ENCODE results near the gene PITPNM3. TPM values are rescaled to one million over a fixed set of nuclear protein-coding genes. Genes with fewer than 3 reads are reported as not detected.

The PITPNM3 gene
- total and polyA plus RNA-seq, 2 donors (not counting 1 experiment from before 2014, with no cell fraction given), result 0.99 to 1.1 TPM

- no peak overlapping the region for H2AFZ ChIP-seq (ENCODE audit: low read length)
These were observed 68.3 kb downstream of the PITPNM3 start for GRCh38 chr17:6488008-6488539.

GRCh38 chr17:6487251-6488007 lies 68.9 kb downstream of the PITPNM3 start:
- TF ChIP-seq CTCF (conservative IDR thresholded peaks at IDR 0.05 in 1 of 2, IDR thresholded peaks at IDR 0.05 in 1 of 2; ENCODE audit: low read depth in 1 of 2, low read length in 2 of 2) (no peak), EZH2 (IDR thresholded peaks at IDR 0.05; ENCODE audit: low read length, missing control alignments) (no peak)
- no peak for DNase-seq (ENCODE audit: low read depth in 2 of 2)

More at GRCh38 chr17:6488008-6488539, 68.3 kb downstream of the PITPNM3 start:
- Histone ChIP-seq H3K27ac (ENCODE audit: insufficient read depth, low read length) (no peak overlapping the region), H4K20me1 (ENCODE audit: control insufficient read depth, extremely low read depth, insufficient read depth, low read length) (no peaks in the 10 kb centered on the region), H3K4me3 (replicated peaks in 1 of 4; ENCODE audit: control extremely low read depth in 1 of 4, insufficient read depth in 1 of 4, low read depth in 3 of 4, low read length in 4 of 4) (no peak overlapping the region), H3K36me3 (ENCODE audit: control insufficient read depth, insufficient read depth, low read length) (no peaks in the 10 kb centered on the region), H3K9ac (ENCODE audit: insufficient read depth, low read length) (no peak overlapping the region), H3K27me3 (ENCODE audit: control insufficient read depth, insufficient read depth, low read length) (peaks cover 3% of the 10 kb centered on the region), H3K79me2 (ENCODE audit: control insufficient read depth, insufficient read depth, low read length) (no peaks in the 10 kb centered on the region), H3K4me1 (ENCODE audit: control insufficient read depth, extremely low read depth, insufficient read depth, low read length) (no peaks in the 10 kb centered on the region), H3K4me2 (ENCODE audit: extremely low read depth, insufficient read depth, low read length) (no peak overlapping the region), H3K9me3 (ENCODE audit: control insufficient read depth, insufficient read depth, low read depth, low read length) (no peaks in the 10 kb centered on the region)
- no peak for TF ChIP-seq CTCF (conservative IDR thresholded peaks at IDR 0.05 in 1 of 2, IDR thresholded peaks at IDR 0.05 in 1 of 2; ENCODE audit: low read depth in 1 of 2, low read length in 2 of 2)
- no peak for TF ChIP-seq EZH2 (IDR thresholded peaks at IDR 0.05; ENCODE audit: low read length, missing control alignments)
- no peak for DNase-seq (ENCODE audit: low read depth in 2 of 2)

GRCh38 chr17:6485646-6486412 lies 70.5 kb downstream of the PITPNM3 start:
- TF ChIP-seq CTCF (conservative IDR thresholded peaks at IDR 0.05 in 1 of 2, IDR thresholded peaks at IDR 0.05 in 1 of 2; ENCODE audit: low read depth in 1 of 2, low read length in 2 of 2), result no peak
- no peak for TF ChIP-seq EZH2 (IDR thresholded peaks at IDR 0.05; ENCODE audit: low read length, missing control alignments)
- Histone ChIP-seq H3K4me3 (replicated peaks in 1 of 4; ENCODE audit: control extremely low read depth in 1 of 4, insufficient read depth in 1 of 4, low read depth in 3 of 4, low read length in 4 of 4) (no peak overlapping the region), H3K9me3 (ENCODE audit: control insufficient read depth, insufficient read depth, low read depth, low read length) (no peaks in the 10 kb centered on the region), H3K36me3 (ENCODE audit: control insufficient read depth, insufficient read depth, low read length) (no peaks in the 10 kb centered on the region), H3K4me2 (ENCODE audit: extremely low read depth, insufficient read depth, low read length) (no peak overlapping the region), H2AFZ (ENCODE audit: low read length) (no peak overlapping the region), H3K9ac (ENCODE audit: insufficient read depth, low read length) (no peak overlapping the region), H3K4me1 (ENCODE audit: control insufficient read depth, extremely low read depth, insufficient read depth, low read length) (no peaks in the 10 kb centered on the region), H3K27ac (ENCODE audit: insufficient read depth, low read length) (no peak overlapping the region), H3K79me2 (ENCODE audit: control insufficient read depth, insufficient read depth, low read length) (no peaks in the 10 kb centered on the region), H3K27me3 (ENCODE audit: control insufficient read depth, insufficient read depth, low read length) (peaks cover 7% of the 10 kb centered on the region), H4K20me1 (ENCODE audit: control insufficient read depth, extremely low read depth, insufficient read depth, low read length) (no peaks in the 10 kb centered on the region)
- no peak for DNase-seq (ENCODE audit: low read depth in 2 of 2)

More at GRCh38 chr17:6487251-6488007, 68.9 kb downstream of the PITPNM3 start:
- Histone ChIP-seq H4K20me1 (ENCODE audit: control insufficient read depth, extremely low read depth, insufficient read depth, low read length) (no peaks in the 10 kb centered on the region), H3K4me3 (replicated peaks in 1 of 4; ENCODE audit: control extremely low read depth in 1 of 4, insufficient read depth in 1 of 4, low read depth in 3 of 4, low read length in 4 of 4) (no peak overlapping the region), H3K79me2 (ENCODE audit: control insufficient read depth, insufficient read depth, low read length) (no peaks in the 10 kb centered on the region), H3K36me3 (ENCODE audit: control insufficient read depth, insufficient read depth, low read length) (no peaks in the 10 kb centered on the region), H3K9me3 (ENCODE audit: control insufficient read depth, insufficient read depth, low read depth, low read length) (no peaks in the 10 kb centered on the region), H3K4me1 (ENCODE audit: control insufficient read depth, extremely low read depth, insufficient read depth, low read length) (no peaks in the 10 kb centered on the region), H3K4me2 (ENCODE audit: extremely low read depth, insufficient read depth, low read length) (no peak overlapping the region), H3K27ac (ENCODE audit: insufficient read depth, low read length) (no peak overlapping the region), H2AFZ (ENCODE audit: low read length) (no peak overlapping the region), H3K9ac (ENCODE audit: insufficient read depth, low read length) (no peak overlapping the region), H3K27me3 (ENCODE audit: control insufficient read depth, insufficient read depth, low read length) (peaks cover 3% of the 10 kb centered on the region)

All from fibroblast of lung (primary cell).